ENCODE results near the gene DRAM1. TPM values are rescaled to one million over a fixed set of nuclear protein-coding genes. Genes with fewer than 3 reads are reported as not detected.
A peak's percentile ranks its signal among the peaks of the same experiment; 100 is the strongest.

The DRAM1 gene
- total and polyA plus RNA-seq, 9 of the 15 experiments (the other 6 are each of a cell fraction or from before 2014, with no cell fraction given), result 1.4 to 4.3 (median 2.7) TPM

- no peak for TF ChIP-seq PHF21A (IDR thresholded peaks at IDR 0.05; ENCODE audit: borderline replicate concordance, low read depth)
- TF ChIP-seq ZSCAN32 (CRISPR knock-in tag; IDR thresholded peaks at IDR 0.05), result no peak
- TF ChIP-seq ZBTB40 (IDR thresholded peaks at IDR 0.05), result 0 out of 2 replicates have a peak, but pooled peaks have one; percentile 18
- no peak for TF ChIP-seq ZBTB40 (CRISPR knock-in tag; IDR thresholded peaks at IDR 0.05)
- no peak for TF ChIP-seq ZNF707 (CRISPR knock-in tag; conservative IDR thresholded peaks at IDR 0.05)
- no peak for TF ChIP-seq BRCA1 (IDR thresholded peaks at IDR 0.05)
- no peak for TF ChIP-seq BRCA1 (CRISPR knock-in tag; IDR thresholded peaks at IDR 0.05)
- no peak for TF ChIP-seq ARNT (IDR thresholded peaks at IDR 0.05)
- no peak for TF ChIP-seq SIX5 (IDR thresholded peaks at IDR 0.05; ENCODE audit: borderline replicate concordance in 1 of 2, insufficient read depth in 1 of 2, low read depth in 1 of 2, low read length in 2 of 2)
- no peak for TF ChIP-seq ZBTB9 (CRISPR knock-in tag; IDR thresholded peaks at IDR 0.05)
- no peak for TF ChIP-seq ID3 (CRISPR knock-in tag; IDR thresholded peaks at IDR 0.05)
- TF ChIP-seq ID3 (tag; IDR thresholded peaks at IDR 0.05), result no peak
- no peak for TF ChIP-seq TSHZ1 (CRISPR knock-in tag; IDR thresholded peaks at IDR 0.05)
- 0 out of 2 replicates have a peak, but pooled peaks have one; percentile 35 for TF ChIP-seq RNF2 (IDR thresholded peaks at IDR 0.05)
- peak; percentile 82 for TF ChIP-seq LEF1 (IDR thresholded peaks at IDR 0.05)
These were observed 22.0 kb upstream of the DRAM1 start (continued) for GRCh38 chr12:101855364-101855884.

Measured in K562 (cell line).